Endothelial cell of umbilical vein (primary cell): ENCODE results near the gene GTF2H1. TPM values are rescaled to one million over a fixed set of nuclear protein-coding genes. Genes with fewer than 3 reads are reported as not detected.

Source experiments
- BruUV-seq: library from RNA; stranded (reverse); fragments of 400-500 nt; replicated peaks from 2 replicates; lab custom pipeline; 2021; lab: Mats Ljungman, UMichigan
- CTCF ChIA-PET: fragments of 300-600, 350-600 bp; sonication (Branson Sonifier 250); formaldehyde crosslinking; loops from one replicate; lab custom pipeline; 2021; ENCODE audit warnings: antibody characterized with exemption, inconsistent platforms; lab: Charles Lee
- POLR2A ChIA-PET: fragments of 300-600, 350-600 bp; sonication (Branson Sonifier 250); formaldehyde crosslinking; loops from one replicate; lab custom pipeline; 2021; ENCODE audit warnings: antibody characterized with exemption, inconsistent platforms; lab: Charles Lee
- DNase-seq: peaks from one replicate; pipeline ENCODE4 v3.0.0-alpha.2; 2011; ENCODE audit warnings: low read depth, low spot score
- FAIRE-seq: peaks from 2 replicates; lab custom pipeline; 2011; peaks lifted over from hg19 to GRCh38; lab: Jason Lieb, UNC
- H2AFZ ChIP-seq: 2 replicates; pipeline ENCODE4 v1.6.0; 2012; ENCODE audit warnings: low read depth, low read length, control low read depth, inconsistent platforms
- H3K27ac ChIP-seq: 2 replicates; pipeline ENCODE4 v1.5.1; 2011; ENCODE audit warnings: low read depth, mild to moderate bottlenecking, control low read depth, low read length, moderate library complexity; ENCODE audit not compliant: insufficient read depth
- H3K27me3 ChIP-seq, 2 experiments: 2 replicates each; pipeline versions ENCODE4 v1.6.0 to v1.6.1; 2011; ENCODE audit warnings: low read length in 2 of 2, mixed read lengths in 1 of 2; ENCODE audit not compliant: control insufficient read depth in 2 of 2, insufficient read depth in 2 of 2
- H3K36me3 ChIP-seq, 2 experiments: 2 replicates in 1 of 2; 3 replicates in 1 of 2; pipeline ENCODE4 v1.5.1; 2011; ENCODE audit warnings: low read length in 2 of 2, mild to moderate bottlenecking in 1 of 2, moderate library complexity in 1 of 2; ENCODE audit not compliant: control insufficient read depth in 2 of 2, insufficient read depth in 2 of 2; ENCODE audit errors: extremely low read depth in 1 of 2
- H3K4me1 ChIP-seq: 3 replicates; pipeline ENCODE4 v1.5.1; 2011; ENCODE audit warnings: mild to moderate bottlenecking, low read length; ENCODE audit not compliant: control insufficient read depth, insufficient read depth; ENCODE audit errors: extremely low read depth
- H3K4me2 ChIP-seq: 2 replicates; pipeline ENCODE4 v1.6.1; 2011; ENCODE audit warnings: low read length, control low read depth, mixed read lengths; ENCODE audit not compliant: insufficient read depth
- H3K4me3 ChIP-seq, 3 experiments: fragments of 200-600 bp in 1 of 3; sonication (generic), shearing (Covaris generic) in 1 of 3; replicated peaks in 1 of 3; 2 replicates each; pipeline ENCODE4 v1.5.1; 2011 to 2016; ENCODE audit warnings: control low read depth in 3 of 3, low read length in 3 of 3, mild to moderate bottlenecking in 2 of 3, inconsistent platforms in 1 of 3, low read depth in 1 of 3, moderate library complexity in 1 of 3; ENCODE audit not compliant: insufficient read depth in 1 of 3
- H3K79me2 ChIP-seq: 2 replicates; pipeline ENCODE4 v1.6.0; 2012; ENCODE audit warnings: low read length, inconsistent platforms; ENCODE audit not compliant: control insufficient read depth, insufficient read depth
- H3K9ac ChIP-seq: replicated peaks from 2 replicates; pipeline ENCODE3; 2011; ENCODE audit warnings: low read length, control low read depth; ENCODE audit not compliant: insufficient read depth; ENCODE audit errors: extremely low read depth
- H3K9me1 ChIP-seq: replicated peaks from 3 replicates; pipeline ENCODE4 v1.6.0; 2011; ENCODE audit warnings: mild to moderate bottlenecking, low read length; ENCODE audit not compliant: control insufficient read depth, insufficient read depth; ENCODE audit errors: extremely low read depth
- H3K9me3 ChIP-seq: replicated peaks from 2 replicates; pipeline ENCODE4 v1.5.1; 2012; ENCODE audit warnings: low read length, inconsistent platforms; ENCODE audit not compliant: control insufficient read depth, insufficient read depth
- H4K20me1 ChIP-seq: replicated peaks from 2 replicates; pipeline ENCODE3; 2011; ENCODE audit warnings: mild to moderate bottlenecking, low read length; ENCODE audit not compliant: control insufficient read depth, insufficient read depth; ENCODE audit errors: extremely low read depth
- EZH2 ChIP-seq: IDR thresholded peaks from 2 replicates; pipeline ENCODE4 v1.6.1; 2012; ENCODE audit warnings: borderline replicate concordance, low read depth, mild to moderate bottlenecking, moderate library complexity, low read length, inconsistent platforms; ENCODE audit not compliant: severe bottlenecking
- FOS ChIP-seq: IDR thresholded peaks from 2 replicates; pipeline ENCODE4 v1.6.1; 2011; ENCODE audit warnings: mild to moderate bottlenecking, low read length, moderate library complexity, borderline replicate concordance; ENCODE audit not compliant: insufficient read depth
- GATA2 ChIP-seq: IDR thresholded peaks from 2 replicates; pipeline ENCODE4 v1.7.0; 2011; ENCODE audit warnings: low read depth, mild to moderate bottlenecking, moderate library complexity, mixed read lengths, low read length; ENCODE audit not compliant: insufficient read length, insufficient read depth
- JUN ChIP-seq: IDR thresholded peaks from 2 replicates; pipeline ENCODE4 v1.6.1; 2011; ENCODE audit warnings: borderline replicate concordance, low read depth; ENCODE audit not compliant: insufficient read length, insufficient read depth
- MAX ChIP-seq: IDR thresholded peaks from 2 replicates; pipeline ENCODE4 v1.6.1; 2011; ENCODE audit not compliant: insufficient read depth, insufficient read length
- MYC ChIP-seq: IDR thresholded peaks from one replicate; pipeline ENCODE4 v1.6.1; 2011; ENCODE audit warnings: mild to moderate bottlenecking, low read depth, low read length
- POLR2A ChIP-seq: IDR thresholded peaks from 2 replicates; pipeline ENCODE4 v1.6.1; 2012; ENCODE audit warnings: low read depth, mild to moderate bottlenecking, control low read depth, low read length
- POLR2AphosphoS5 ChIP-seq: IDR thresholded peaks from 2 replicates; pipeline ENCODE4 v1.6.1; 2012; ENCODE audit warnings: low read depth, mild to moderate bottlenecking, control low read depth, low read length, moderate library complexity; ENCODE audit not compliant: insufficient read depth
- dilution Hi-C: fragments of 300-500 bp; cut with MboI; formaldehyde crosslinking; loops from one replicate; pipeline ENCODE4 v1.15.0; 2019; ENCODE audit warnings: low sequenced_read_pairs; ENCODE audit not compliant: extremely low pct_ligation_motif_present
- intact Hi-C: fragments of 100-400 bp; cut with micrococcal nuclease; formaldehyde crosslinking; loops from one replicate; pipeline ENCODE4 v1.10.0; 2022
- polyA plus RNA-seq, 4 experiments: library from polyadenylated mRNA; depleted of rRNA in 3 of 4; stranded (reverse) in 3 of 4; unstranded in 1 of 4; fragments of >200 nt; gene quantifications; 2 replicates each; pipeline versions ENCODE4 v1.2.1 to v1.2.3, GENCODE V29; 2011 to 2012; ENCODE audit warnings: missing spikeins in 1 of 4
- total RNA-seq: library from RNA; stranded (reverse); gene quantifications from 2 replicates; pipeline ENCODE4 v1.2.3, GENCODE V29; 2021
- TF ChIP-seq, protein P1 (sequence below), 2 donors: IDR thresholded peaks; 1 replicate in 1 of 2; 2 replicates in 1 of 2; pipeline ENCODE4 v1.5.1; 2011; ENCODE audit warnings: low read length in 2 of 2, mild to moderate bottlenecking in 2 of 2, moderate library complexity in 2 of 2, control low read depth in 1 of 2, inconsistent platforms in 1 of 2, low read depth in 1 of 2; ENCODE audit not compliant: insufficient read depth in 1 of 2; ENCODE audit errors: extremely low read depth in 1 of 2

The GTF2H1 gene
- total and polyA plus RNA-seq, 2 donors (not counting 3 experiments of a cell fraction or from before 2014, with no cell fraction given) = 15.7 to 47.7 TPM

- H3K79me2 ChIP-seq = no peaks in the 10 kb centered on the region
These were observed 17.6 kb upstream of the GTF2H1 start for GRCh38 chr11:18304745-18305144.

More at GRCh38 chr11:18304745-18305144, 17.6 kb upstream of the GTF2H1 start:
- Histone ChIP-seq H3K36me3 (peaks cover 0 to 5% of the 10 kb centered on the region in 2 experiments), H3K4me2 (no peak overlapping the region), H3K9me3 (no peaks in the 10 kb centered on the region), H4K20me1 (no peaks in the 10 kb centered on the region), H2AFZ (no peak overlapping the region), H3K9ac (no peak overlapping the region), H3K9me1 (no peaks in the 10 kb centered on the region), H3K4me1 (no peaks in the 10 kb centered on the region), H3K27ac (no peak overlapping the region), H3K4me3 (no peak overlapping the region), H3K27me3 (no peaks in the 10 kb centered on the region)
- ChIA-PET POLR2A (no interaction called here), CTCF (interaction anchor here (0.8 kb wide), 1 partner anchor 10 kb away, joined by 3 read pairs; no protein-coding TSS in a partner anchor)
- no peak for FAIRE-seq
- TF ChIP-seq JUN = no peak
- no peak for TF ChIP-seq MYC
- no peak for TF ChIP-seq EZH2
- no peak for TF ChIP-seq MAX
- TF ChIP-seq FOS = no peak
- no peak for TF ChIP-seq POLR2AphosphoS5
- TF ChIP-seq, protein P1, sequence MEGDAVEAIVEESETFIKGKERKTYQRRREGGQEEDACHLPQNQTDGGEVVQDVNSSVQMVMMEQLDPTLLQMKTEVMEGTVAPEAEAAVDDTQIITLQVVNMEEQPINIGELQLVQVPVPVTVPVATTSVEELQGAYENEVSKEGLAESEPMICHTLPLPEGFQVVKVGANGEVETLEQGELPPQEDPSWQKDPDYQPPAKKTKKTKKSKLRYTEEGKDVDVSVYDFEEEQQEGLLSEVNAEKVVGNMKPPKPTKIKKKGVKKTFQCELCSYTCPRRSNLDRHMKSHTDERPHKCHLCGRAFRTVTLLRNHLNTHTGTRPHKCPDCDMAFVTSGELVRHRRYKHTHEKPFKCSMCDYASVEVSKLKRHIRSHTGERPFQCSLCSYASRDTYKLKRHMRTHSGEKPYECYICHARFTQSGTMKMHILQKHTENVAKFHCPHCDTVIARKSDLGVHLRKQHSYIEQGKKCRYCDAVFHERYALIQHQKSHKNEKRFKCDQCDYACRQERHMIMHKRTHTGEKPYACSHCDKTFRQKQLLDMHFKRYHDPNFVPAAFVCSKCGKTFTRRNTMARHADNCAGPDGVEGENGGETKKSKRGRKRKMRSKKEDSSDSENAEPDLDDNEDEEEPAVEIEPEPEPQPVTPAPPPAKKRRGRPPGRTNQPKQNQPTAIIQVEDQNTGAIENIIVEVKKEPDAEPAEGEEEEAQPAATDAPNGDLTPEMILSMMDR (IDR thresholded peaks at IDR 0.05; ENCODE audit: extremely low read depth in 1 of 2, insufficient read depth in 1 of 2, low read depth in 1 of 2, low read length in 2 of 2) = no peak
- no peak for TF ChIP-seq GATA2
- TF ChIP-seq POLR2A = no peak
- intact Hi-C loops (no loop called here), dilution Hi-C loops (no loop called here)
- BruUV-seq = no TSS peak
- DNase-seq = no peak
